Coronary artery (tissue), 2 donors: ENCODE data around the gene TRAPPC3.
A peak's percentile ranks its signal among the peaks of the same experiment; 100 is the strongest.

Experiments used
- DNase-seq: peaks from one replicate; pipeline ENCODE4 v3.0.0-alpha.2; 2017; ENCODE audit warnings: low spot score
- H3K27ac ChIP-seq, 2 donors: fragments of 200-600 bp; sonication (generic); one replicate each; pipeline ENCODE4 v1.5.1; 2016 to 2019
- H3K4me3 ChIP-seq: fragments of 200-600 bp; sonication (generic); 2 replicates; pipeline ENCODE4 v1.5.1; 2016; ENCODE audit warnings: mild to moderate bottlenecking, moderate library complexity
- CTCF ChIP-seq: fragments of 200-600 bp; sonication (generic); IDR thresholded peaks from one replicate; pipeline ENCODE4 v1.5.1; 2019; ENCODE audit warnings: antibody characterized with exemption

TRAPPC3 gene

DNA sequence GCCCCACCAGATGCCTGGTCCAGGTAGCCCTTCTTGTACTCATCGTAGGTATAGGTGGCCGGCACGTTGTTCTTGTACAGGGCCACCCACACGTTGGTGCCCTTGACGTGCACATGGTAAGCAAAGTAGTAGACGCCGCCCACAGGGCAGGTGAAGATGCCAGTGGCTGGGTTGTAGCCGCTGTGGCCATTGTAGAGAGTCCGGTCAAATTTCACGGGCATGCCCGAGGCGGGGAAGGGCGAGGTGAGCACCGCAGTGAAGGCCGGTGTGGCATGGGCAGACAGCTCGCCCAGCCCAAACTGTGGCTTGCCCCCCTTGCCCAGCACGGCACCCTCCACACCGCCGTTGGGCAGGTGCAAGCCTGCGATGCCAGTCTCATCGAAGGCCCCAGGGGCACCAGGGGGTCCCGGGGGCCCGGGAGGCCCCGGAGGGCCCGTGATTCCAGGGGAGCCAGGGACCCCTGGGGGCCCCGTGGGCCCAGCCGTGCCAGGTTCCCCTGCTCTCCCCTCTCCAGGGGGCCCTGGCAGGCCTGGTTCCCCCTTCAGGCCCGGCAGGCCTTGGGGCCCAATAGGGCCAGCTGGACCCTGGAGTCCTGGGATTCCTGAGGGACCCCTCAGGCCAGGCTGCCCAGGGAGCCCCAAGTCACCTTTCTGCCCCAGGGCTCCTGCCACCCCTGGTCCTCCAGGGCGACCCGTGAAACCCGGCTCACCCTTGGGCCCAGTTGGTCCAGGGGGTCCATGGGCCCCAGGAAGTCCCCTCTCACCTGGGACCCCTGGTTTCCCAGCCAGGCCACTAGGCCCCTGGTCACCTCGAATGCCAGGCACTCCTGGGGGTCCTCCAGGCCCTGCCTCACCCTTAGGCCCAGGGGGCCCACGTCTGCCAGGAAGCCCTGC lies 51.3 kb downstream of the TRAPPC3 start:
- no peak for DNase-seq

DNA sequence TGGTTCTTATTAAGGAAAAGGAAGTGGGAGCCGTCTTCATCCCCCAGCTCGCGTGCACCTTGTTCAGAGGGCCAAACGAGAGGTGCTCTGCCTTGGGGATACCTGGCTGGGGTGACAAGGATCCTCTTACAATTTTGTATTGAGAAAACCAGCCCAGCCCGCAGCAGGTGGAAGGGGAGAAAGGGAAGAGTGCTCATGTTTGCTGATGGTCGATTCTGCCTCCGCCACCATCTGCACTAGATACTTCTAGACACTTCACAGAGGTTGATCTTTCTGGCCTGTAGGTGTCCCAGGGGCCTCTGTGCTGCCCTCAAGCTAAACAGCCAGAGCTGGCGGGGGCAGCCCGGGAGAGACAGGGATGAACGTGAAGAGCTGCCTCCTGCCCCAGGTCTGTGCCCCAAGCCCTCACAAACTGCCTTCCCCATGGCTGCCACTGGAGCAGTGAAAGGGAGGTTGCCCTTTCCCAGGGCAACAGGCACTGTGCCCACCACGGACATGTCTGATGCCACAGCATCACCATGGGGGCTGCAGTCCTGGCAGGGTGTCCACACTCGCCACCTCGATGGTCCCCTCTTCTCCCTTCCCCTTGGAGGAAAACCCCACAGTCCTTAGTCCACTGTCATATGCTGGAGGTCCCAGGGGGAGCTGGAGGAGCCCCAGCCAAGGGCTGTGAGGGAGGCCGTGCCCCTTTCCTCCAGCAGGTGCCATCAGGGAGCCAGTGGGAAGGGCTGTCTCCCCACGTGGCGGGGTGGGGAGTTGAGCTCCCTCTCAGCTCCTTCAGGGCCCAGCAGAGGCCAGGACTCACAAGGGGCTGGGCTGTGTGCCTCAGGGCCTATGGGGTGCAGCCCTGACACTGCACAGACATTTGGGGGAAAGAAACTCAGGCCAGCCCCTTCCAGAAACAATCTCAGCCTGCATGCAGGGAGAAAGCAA lies 52.5 kb downstream of the TRAPPC3 start:
- no peak for TF ChIP-seq CTCF
- Histone ChIP-seq H3K27ac (peak overlapping the region in 1 of 2 donors; percentile 48), H3K4me3 (no peak overlapping the region)
- DNase-seq: peak; percentile 72

More for the DNA sequence above, 51.3 kb downstream of the TRAPPC3 start:
- no peak for TF ChIP-seq CTCF
- Histone ChIP-seq H3K4me3 (no peak overlapping the region), H3K27ac (no peak overlapping the region)

DNA sequence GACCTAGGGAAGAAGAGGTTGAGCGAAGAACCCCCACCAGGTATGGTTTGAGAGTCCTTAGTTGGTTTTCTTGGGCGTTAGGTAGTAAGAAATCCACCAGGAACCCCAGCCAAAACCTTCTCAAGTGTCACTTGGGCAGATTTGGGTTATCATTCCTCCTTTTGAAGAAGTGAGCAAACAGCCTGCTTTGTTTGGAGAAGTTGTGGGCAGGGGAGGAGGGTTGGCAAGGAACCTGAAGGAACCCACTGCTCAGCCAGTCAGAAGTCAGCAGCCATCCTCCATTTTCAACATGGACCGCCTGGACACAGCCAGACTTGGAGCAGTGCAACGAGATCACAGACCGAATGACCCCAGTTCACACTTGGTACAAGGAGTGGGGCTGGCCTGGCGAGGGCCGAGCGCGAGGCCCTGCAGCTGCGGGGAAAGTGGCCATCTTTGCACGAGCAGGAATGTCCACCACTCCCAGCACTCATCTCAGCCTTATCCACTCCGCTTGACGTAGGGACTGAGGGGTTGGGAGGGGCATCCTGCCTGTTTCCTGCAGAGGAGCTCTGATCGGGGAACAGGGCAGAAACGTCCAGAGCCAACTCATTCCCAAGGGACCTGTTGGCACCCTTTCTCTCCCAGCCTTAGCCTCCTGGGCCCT lies 53.4 kb downstream of the TRAPPC3 start:
- Histone ChIP-seq H3K4me3 (no peak overlapping the region), H3K27ac (peak overlapping the region in 1 of 2 donors; percentile 48)
- no peak for TF ChIP-seq CTCF
- DNase-seq: no peak

GRCh38 chr1:36094621-36095061 lies 54.6 kb downstream of the TRAPPC3 start:
- TF ChIP-seq CTCF: no peak
- Histone ChIP-seq H3K27ac (peak overlapping the region in 1 of 2 donors; percentile 20), H3K4me3 (no peak overlapping the region)
- peak; percentile 69 for DNase-seq

- DNase-seq: peak; percentile 72
- no peak for TF ChIP-seq CTCF
- Histone ChIP-seq H3K27ac (peak overlapping the region in 1 of 2 donors; percentile 20), H3K4me3 (no peak overlapping the region)
These were observed 55.4 kb downstream of the TRAPPC3 start for GRCh38 chr1:36093929-36094328.

DNA sequence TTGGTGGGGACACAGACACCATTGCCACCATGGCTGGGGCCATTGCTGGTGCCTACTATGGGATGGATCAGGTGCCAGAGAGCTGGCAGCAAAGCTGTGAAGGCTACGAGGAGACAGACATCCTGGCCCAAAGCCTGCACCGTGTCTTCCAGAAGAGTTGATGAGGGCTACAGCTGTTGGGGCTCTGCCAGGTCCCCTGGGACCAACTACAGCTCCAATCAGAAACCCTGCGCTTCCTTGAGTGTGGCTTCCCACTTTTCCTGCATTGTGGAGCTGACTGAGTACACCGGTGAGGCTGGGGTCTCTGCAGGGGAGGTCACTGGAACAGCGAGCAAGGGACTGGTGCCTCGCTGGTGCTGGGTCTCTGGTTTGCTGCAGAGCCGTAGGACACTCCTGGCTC lies 56.1 kb downstream of the TRAPPC3 start:
- DNase-seq: peak; percentile 62

More for the DNA sequence above, 56.1 kb downstream of the TRAPPC3 start:
- no peak for TF ChIP-seq CTCF
- Histone ChIP-seq H3K27ac (no peak overlapping the region), H3K4me3 (no peak overlapping the region)
